ENCODE results near the gene CCNH.

CCNH gene

GRCh38 chr5:87360132-87360531 is 52.6 kb downstream of the CCNH start:
- no peak for DNase-seq (ENCODE audit: low read depth)

GRCh38 chr5:87359106-87359505 is 53.6 kb downstream of the CCNH start:
- no peak for DNase-seq (ENCODE audit: low read depth)

GRCh38 chr5:87354496-87354895 is 58.2 kb downstream of the CCNH start:
- DNase-seq (ENCODE audit: low read depth), result no peak

GRCh38 chr5:87347841-87348240 is 64.9 kb downstream of the CCNH start:
- DNase-seq (ENCODE audit: low read depth), result no peak

- no peak for DNase-seq (ENCODE audit: low read depth)
Measured at GRCh38 chr5:87347272-87347671, 65.5 kb downstream of the CCNH start.
